ENCODE results near the gene SNRK.

GRCh38 chr3:43302116-43302880 is 16.0 kb downstream of the SNRK start:
- TF ChIP-seq CTCF (IDR thresholded peaks at IDR 0.05) (no peak), POLR2A (IDR thresholded peaks at IDR 0.05) (no peak), POLR2AphosphoS5 (IDR thresholded peaks at IDR 0.05) (no peak), EP300 (IDR thresholded peaks at IDR 0.05) (no peak)

Data from gastroesophageal sphincter (tissue), 3 donors.